Activated CD8-positive, alpha-beta memory T cell treated with anti-CD3 and anti-CD28 coated beads, Interleukin-2, amount 50 U/mL, for 48 hours (primary cell): ENCODE measurements around the gene SLC35E2B.
"Not testable (repeated sequence)": the region's sequence is repeated elsewhere in the genome, so short reads cannot be mapped to it uniquely, and the experiment has no call there.

Experiments
- DNase-seq: peaks from one replicate; pipeline ENCODE4 v3.0.0-alpha.2; 2020

Gene SLC35E2B

DNA sequence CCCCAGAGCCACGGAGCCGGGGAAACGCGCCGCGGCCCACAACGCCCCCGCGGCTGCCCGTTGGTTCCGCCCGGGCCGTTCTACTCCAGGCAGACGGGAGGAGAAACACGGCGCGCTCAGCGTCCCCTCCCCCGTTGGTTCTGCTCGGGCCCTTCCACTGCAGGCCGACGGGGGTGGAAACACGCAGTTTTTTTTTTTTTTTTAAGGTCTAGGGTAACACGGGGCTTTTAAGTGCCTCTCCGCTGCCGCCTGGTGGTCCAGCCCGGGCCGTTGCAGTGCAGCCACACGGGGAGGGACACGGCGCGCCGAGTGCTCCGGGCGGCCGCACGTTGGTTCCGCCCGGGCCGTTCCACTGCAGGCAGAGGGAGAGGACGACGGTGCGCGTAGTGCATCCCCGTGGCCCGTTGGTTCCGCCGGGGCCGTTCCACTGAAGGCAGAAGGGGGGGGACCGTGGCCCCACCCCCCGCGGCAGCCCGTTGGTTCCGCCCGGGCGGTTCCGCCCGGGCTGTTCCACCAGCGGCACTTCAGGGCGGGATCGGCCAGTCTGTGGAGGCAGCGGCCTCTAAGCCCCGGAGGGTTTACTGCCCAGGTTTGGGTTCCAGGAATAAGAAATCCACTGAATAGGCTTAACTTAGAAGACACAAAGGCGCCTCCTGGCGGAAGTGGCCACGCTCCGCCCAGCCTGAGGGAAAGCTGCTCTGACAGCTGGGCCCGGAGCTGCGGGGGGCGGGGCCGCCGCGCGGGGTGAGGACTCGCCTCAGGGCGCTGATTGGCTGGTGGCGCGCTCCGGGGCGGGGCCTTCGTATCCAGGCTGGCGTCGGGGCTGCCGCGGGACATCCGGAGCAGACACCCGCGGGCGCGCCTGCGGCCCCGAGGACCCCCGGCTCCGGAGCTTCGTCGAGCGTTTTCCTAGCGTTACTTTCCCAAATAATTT lies at the start of gene SLC35E2B:
Gene SLC35E2B, minus strand, starts transcription at position 82 of the 934 bp plus-strand sequence. CDS start 16,096 bp downstream, outside the sequence.
- DNase-seq = peak; percentile 95

DNA sequence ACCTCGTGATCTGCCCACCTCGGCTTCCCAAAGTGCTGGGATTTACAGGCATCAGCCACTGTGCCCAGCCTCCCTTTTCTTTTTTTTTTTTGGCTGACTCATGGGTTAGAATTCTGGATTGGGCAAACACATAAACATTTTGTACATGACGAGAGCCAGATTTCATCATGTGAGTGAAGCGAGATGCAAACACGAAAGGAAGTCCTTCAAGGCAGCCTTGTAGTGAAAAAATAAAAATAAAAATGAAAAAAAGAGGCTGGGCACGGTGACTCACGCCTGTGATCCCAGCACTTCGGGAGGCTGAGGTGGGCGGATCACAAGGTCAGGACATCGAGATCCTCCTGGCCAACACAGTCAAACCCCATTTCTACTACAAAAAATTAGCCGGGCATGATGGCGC lies 48.4 kb upstream of the SLC35E2B start:
- not testable (repeated sequence) for DNase-seq

DNA sequence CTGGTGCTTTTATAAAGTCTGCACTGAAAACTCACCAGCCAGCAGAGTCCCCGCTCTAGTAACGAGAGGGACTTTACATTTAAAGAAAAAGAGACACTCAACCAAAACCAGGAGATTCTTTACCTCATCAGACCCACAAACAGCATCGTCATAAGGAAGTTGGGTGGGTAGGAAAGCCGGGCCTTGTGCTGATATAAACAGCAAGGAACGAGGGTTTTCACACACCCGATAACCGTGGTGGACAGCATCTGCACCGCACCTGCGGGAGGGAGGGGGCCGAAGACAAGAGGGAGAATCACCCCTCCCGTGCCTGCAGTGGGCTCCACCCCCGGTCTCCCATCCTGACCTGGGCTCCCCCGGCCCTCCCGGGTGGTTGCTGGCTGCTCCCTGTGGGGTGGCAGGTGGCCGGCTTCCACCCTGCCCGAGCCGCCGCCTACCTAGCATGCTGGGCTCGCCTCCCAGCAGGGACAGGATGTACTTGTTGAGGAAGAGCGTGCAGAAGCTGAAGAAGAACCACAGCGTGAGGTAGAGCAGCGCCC lies 46.3 kb upstream of the SLC35E2B start:
- not testable (repeated sequence) for DNase-seq

DNA sequence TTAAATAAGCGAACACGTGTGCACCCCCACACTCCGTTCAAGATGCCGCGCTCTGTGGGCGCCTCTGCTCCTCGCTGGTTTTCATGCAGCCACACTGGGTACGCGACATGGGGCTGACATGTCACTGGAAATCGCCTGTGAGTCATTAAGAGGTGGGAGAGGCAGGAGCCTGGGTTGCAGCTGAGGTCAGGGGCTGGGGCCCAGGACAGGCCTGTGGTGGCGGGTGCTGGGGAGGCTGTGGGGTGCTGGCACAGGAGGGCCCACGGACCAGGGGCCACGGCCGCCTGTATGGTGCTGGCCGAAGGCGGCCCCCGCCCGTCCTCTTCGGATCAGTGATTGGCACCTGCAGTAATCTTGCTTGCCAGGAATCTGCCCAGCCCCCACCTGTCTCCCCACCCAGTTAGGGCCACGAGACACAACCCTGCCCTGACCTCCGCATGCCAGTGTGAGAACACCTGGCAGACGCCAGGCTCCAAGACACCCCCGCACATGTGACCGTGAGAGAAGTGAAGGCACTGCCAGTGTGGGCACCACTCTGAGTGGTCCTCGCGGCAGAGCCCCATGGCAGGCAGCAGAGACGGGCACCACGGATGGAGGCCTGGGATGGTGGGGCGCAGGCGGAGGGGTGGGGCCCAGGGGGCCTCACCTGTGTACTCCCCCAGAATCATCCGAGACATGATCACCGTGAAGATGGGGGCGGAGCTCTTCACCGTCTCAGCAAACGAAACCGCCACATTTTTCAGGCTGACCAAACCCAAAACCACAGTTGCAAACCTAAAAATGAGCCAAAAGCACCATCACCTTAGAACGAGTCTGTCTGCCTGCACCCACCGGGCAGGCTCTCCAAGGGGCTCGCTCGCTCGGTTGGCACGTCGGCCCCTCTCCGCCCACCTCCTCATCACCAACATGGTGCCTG lies 45.3 kb upstream of the SLC35E2B start:
- peak; percentile 56 for DNase-seq

DNA sequence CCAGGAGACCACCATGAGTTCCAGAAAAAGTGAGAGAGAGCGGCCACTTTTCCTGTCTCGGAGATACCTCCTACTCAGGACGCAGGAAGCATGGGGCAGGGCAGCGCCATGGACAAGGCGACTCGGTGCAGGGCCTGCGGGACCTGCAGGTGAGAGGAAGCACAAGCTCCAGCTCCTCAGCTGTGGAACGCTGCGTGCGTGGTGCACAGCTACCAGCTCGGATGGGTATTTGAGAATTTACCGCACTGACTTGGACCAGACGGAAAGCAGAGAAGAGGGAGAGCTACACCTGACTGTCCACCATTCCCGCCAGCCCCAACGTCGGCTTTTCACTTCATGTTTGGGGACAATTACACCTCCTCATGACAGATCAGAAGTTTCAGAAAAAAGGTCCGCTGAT lies 39.8 kb upstream of the SLC35E2B start:
- no peak for DNase-seq

DNA sequence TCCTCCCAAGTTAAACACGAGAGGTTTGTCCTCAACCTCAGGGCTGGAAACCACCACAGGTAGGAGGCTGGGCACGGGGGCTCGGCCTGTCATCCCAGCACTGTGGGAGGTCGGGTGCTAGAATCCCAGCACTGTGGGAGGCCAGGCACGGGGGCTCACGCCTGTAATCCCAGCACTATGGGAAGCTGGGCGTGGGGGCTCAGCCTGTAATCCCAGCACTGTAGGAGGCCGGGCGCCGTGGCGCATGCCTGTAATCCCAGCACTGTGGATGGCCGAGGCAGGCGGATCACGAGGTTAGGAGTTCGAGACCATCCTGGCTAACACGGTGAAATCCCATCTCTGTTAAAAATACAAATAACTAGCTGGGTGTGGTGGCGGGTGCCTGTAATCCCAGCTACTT lies 38.3 kb upstream of the SLC35E2B start:
- no peak for DNase-seq

DNA sequence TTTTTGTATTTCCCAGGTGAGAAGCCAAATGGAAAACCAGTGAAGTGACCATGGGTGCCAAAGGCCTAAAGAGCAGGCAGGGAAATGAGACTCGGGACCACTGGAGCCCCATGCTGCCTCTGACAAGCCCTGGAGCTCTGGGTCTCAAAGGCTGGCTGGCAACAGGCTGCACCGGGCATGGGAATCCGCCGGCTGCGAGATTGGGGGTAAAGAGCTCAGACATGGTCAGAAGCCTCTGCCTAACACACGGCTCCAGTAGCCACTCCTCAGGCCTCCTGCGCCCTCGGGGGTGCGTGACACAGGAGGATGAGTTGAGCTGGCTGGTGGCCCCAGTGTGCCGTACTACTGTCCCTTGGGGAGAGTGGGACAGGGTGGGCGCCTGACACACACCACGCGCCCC lies 37.6 kb upstream of the SLC35E2B start:
- not testable (repeated sequence) for DNase-seq

DNA sequence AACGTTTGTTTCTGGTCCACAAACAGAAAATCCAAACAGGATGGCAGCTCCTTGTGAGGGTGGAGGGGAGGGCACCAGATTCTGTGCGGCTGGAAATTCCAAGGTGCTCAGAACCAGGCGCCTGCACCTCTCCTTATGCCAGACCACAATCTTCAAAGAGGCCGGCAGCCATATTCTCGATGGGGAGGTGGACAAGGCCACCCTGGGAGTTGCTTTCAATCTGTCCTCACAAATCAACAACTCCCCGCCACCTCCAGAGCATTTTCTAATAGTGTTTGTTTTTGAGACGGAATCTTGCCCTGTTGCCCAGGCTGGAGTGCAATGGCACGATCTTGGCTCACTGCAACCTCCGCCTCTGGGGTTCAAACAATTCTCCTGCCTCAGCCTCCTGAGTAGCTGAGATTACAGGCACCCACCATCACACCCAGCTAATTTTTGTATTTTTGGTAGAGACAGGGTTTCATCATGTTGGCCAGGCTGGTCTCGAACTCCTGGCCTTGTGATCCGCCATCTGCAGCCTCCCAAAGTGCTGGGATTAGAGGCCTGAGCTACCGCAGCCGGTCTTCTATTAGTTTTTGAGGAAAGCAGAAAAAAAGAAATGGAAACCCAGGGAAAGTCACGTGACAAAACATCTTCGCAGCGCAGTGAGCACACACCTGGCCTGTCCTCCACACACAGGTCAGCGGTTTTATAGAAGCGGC lies 36.7 kb upstream of the SLC35E2B start:
- not testable (repeated sequence) for DNase-seq

DNA sequence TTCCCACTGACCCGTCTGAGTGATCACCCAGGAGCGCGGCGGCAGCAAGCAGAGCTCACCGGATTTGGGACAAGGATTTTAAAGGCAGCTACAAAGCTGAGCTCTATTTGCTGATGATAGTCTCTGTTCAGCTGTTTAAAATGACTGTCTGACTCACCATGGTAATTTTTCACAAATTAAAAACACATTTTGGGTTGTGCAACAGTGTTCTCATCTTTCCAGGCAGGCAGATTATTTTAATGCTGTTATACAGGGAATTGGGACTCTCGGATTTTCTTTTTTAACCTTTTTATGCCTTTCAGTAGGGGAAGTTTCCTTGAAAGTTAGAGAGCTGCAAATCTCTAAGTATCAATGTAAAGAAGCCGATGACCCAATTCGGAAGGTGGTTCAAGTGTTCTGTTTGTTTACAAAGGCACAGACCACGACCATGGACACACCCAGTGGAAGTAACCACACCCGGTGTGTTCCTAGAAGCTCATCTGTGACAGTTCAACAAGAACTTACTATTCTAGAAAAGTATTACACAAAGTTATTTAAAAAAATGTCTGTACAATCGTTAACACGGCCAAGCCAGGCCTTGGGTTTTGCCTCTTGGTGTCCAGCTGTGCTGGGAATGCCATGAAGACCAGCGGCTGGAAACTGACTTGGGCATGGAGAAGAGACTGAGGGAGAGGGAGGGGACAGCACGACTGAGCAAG lies 35.9 kb upstream of the SLC35E2B start:
- DNase-seq = not testable (repeated sequence)

DNA sequence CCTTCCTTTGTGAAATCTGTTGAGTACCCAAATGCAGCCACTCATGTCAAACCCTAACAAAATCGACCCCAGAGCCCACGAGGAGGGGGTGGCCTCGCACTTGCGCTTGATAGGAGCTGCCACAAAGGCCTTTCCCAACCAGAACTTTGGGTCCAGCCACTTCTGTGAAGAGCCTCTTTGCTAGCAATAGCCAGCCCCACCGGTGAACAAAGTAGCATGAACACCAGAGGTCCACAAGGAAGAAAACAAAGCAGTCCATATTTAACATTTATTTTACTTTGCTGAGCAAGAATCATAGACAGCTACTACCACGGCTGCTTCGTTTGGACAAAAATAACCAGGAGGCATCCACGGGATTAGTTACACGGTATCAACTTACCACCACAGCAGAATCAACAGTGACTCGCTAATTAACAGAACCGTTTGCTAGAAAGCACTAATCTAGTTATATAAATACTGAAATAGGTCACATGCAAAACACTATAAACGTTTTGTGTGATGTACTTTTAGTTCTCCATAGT lies 34.6 kb upstream of the SLC35E2B start:
- DNase-seq = not testable (repeated sequence)

DNA sequence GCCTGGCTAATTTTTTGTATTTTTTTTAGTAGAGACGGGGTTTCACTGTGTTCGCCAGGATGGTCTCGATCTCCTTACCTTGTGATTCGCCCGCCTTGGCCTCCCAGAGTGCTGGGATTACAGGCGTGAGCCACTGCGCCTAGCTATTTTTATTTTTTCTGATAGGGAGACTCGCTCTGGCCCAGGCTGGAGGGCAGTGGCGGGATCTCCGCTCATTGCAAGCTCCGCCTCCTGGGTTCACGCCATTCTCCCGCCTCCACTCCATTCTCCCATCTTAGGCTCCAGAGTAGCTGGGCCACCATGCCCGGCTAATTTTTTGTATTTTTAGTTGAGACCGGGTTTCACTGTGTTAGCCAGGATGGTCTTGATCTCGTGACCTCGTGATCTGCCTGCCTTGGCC lies 33.5 kb upstream of the SLC35E2B start:
- not testable (repeated sequence) for DNase-seq

DNA sequence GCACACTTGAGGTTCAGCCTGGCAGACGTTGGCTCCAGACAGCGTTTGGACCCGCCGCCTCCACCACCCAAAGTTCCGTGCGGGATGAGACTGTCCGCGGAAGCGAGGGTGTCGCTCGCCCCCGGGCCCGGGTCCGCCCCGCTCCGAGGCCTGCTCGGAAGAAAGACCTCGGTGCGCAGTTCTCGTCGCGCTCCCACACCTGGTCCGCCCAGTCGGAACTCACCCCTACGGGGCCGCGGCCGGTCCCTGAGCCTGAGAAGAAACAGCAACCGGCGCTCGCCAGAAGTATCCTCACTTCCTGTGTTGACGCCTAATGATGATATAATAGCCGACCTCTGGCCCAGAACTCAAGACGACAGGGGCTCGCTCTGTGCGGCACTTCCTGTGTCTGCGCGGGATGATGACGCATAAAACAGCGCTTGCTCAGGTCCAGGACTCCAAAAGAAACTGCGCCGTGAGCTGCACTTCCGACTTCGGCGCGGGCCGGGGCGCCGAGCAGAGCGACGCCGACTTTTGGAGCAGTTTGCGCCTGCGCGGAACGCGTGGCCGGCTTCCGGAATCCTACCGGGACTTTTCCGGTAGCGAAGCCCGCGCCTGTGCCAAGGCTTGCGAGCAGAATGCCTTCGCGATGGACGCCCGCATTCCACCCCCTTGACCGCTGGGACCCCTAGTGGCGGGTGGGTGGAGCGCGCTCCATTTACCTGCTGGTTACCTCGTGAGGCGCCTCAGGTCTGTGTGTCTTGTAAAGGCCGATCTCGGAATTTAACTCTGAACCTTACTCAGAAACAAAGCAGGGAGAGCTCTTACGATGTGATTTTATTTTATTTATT lies 31.7 kb upstream of the SLC35E2B start, which contains the start of gene CDK11A:
Gene CDK11A, minus strand, starts transcription at position 323 of the 830 bp plus-strand sequence. CDS start 1,539 bp downstream, outside the sequence.
- peak; percentile 99 for DNase-seq

DNA sequence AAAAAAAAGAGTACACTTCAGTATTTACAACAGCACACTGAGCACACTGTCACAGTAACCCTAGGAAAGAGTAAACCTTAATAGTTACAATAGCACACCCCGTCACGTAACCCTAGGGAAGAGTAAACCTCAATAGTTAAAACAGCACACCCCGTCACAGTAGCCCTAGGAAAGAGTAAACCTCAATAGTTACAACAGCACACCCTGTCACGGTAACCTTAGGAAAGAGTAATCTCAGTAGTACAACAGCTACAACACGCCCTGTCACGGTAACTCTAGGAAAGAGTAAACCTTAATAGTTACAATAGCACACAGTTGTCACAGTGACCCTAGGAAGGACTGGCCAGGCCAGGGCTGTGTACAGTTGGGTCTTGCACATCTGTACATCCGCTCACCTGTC lies 28.6 kb upstream of the SLC35E2B start:
- DNase-seq = peak; percentile 22

DNA sequence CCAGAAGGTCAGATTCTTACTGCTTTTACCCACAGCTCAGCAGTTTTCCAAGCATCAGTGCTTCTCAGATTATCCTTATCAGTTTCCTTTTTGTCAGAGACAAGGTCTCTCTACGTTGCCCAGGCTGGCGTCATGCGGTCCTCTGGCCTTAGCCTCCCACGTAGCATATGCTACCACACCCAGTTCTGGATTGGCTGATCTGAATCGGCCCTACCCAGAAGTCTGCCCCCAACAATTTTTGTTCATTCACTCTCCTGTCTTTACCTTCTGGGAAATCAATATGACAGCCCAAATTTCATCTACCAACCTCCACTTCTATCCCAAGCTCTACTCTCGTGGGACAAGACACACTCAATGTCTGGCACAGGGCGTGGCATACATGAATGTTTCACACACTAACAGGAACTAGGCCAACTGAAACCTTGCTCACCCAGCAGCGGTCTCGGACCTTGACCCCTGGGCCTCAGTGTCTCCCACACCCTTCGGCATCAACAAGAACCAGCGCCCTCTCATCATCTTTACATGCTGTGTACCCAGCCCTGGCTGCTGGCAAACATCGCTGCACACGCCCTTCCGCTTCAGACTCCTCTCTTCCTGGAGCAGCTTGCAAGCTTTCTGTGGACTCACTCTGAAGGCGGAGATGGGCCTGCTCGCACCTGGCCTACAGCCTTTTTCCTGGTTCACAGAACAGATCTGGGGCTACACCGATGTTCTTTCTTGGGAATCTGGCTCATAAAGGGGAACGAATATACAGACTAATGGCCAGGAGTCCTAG lies 22.7 kb upstream of the SLC35E2B start:
- DNase-seq = peak; percentile 35

DNA sequence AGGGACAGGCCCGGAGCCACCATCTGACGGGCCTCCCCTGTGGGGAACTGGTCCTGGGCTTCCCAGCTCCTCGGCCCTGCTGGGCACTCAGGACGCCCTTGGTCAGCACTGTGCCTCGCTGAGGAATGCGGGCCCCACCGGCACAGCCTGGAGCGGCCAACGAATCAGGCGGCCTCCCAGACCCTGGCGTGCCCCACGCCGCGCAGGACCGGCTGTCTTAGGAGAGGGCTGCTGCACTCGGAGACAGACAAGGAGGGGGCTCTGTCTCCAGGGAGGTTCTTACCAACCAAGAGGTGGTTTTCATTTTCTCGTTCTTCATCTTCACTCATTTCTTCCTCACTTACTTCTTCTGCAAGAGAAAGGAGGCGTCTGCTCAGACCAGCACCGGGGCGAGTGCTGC lies 15.3 kb upstream of the SLC35E2B start:
- peak; percentile 30 for DNase-seq

DNA sequence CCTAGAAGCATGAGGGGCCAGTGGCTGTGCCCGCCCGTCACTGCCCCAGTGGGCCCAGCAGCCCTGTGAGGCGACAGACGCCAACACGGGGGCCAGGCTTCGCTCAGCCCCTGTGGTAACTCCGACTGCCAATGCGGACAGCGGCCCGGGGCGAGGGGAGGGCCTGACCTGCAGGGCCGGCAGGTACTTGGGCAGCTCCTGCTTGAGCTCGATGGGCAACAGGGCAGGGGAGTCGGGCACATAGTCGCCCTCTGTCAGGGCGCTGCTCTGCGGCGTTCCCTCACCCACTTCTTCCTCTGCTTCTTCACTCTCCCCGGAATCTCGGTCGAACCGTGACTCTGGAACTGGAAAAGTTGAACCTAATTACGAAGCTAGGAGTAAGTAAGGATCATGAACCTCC lies 14.6 kb upstream of the SLC35E2B start:
- DNase-seq = peak; percentile 42

DNA sequence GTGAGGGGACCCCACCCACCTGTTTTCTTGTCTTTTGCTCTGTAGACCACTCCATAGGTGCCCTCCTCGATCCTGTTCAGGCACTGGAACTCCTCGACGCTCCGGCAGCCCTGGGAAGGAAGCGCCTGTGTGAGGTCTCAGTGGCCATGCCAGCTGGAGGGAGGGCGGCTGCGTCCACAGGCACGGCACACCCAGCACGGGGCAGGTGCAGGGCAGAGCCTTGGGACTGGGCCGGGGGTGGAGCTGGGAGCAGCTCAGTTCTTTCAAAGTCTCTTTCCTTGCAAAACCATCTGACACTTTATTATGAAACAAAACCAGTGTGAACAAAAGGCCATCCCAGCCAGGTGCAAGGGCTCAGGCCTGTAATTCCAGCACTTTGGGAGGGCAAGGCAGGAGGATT lies 13.0 kb upstream of the SLC35E2B start:
- not testable (repeated sequence) for DNase-seq

DNA sequence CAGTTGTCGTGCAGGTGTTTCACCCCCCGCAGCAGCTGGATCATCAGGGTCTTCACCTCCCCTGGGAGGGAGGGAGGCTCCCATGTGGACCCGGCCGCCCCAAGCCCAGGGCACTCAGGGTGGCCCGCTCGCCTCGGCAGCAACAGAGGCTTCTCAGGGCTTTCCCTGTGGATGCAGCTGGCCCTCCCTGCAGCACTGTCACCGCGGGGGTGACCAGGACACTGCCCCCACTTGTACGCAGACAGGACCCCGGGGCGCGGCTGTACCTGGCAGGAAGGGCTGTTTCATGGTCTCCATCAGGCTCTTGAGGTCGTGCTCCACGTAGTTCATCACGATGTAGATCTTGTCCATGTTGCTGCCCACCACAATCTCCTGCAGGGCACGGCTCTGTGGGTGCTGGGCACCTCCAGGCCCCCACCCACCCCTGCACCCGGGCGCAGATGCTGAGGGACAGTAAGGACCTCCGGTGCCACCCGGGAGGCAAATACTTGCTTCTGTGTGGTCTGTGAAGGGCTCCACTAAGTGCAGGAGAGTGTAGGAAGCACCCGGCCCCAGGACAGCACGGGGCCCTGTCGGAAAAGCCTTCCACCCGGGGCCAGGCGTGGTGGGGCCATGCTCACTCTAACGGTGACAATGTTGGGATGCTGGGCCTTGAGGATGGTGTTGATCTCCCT lies 11.8 kb upstream of the SLC35E2B start:
- DNase-seq = peak; percentile 46

DNA sequence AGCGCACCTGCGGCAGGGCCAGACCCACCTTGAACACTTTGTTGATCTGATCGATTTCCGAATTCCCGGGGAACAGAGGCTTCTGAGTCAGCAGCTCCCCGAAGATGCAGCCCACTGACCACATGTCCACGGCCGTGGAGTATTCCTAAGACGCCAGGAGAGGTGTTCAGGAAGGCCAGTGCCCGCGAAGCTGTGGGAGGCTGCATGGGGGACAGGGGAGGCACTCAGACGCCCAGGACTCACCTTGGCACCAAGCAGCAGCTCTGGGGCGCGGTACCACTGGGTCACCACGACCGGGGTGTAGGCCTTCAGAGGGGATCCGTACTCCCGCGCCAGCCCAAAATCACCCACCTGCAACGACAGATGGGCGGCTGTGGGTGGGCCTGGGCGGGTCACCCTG lies 11.2 kb upstream of the SLC35E2B start:
- DNase-seq = peak; percentile 54
